Measurements from ENCODE around the gene SELPLG.

DNA sequence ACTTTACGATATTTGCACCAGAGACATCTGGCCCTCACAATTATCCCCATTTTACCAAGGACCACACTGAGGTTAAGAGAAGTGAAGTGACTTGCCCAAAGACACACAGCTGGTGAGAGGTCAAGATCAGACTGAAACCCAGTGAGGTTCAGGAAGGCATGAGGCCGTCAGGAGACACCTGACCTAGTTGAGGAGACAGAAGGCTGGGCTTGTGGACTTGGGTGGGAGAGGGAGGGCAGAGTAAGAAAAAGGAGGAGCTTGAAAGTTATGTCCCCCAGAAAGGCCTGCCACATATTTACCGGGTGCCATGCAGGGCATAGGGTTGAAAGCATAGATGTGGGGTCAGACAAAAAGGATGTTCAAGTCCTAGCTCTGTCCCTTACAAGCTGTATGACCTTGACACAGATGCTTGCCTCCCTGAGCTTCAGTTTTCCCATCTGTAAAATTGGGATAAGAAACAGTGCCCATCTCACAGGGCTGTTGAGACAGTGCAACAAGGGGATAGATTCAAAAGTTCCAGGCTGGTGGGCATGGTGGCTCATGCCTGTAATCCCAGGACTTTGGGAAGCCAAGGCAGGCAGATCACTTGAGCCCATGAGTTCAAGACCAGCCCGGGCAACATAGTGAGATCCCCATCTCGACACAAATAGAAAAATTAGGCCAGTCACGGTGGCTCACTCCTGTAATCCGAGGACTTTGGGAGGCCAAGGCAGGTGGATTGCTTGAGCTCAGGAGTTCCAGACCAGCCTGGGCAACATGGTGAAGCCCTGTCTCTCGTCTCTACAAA is 6.4 kb downstream of the SELPLG start:
- TF ChIP-seq POLR2A (IDR thresholded peaks at IDR 0.05) = no peak
- TF ChIP-seq CTCF (IDR thresholded peaks at IDR 0.05) = no peak

Measured in testis (tissue), 2 donors.